GM12892 (cell line): Measurements from ENCODE around the gene SULF2.

ENCODE experiments used
- POLR2A ChIP-seq: IDR thresholded peaks from 2 replicates; pipeline ENCODE4 v1.6.1; 2011; ENCODE audit warnings: low read depth, low read length, control low read depth
- TAF1 ChIP-seq: IDR thresholded peaks from 2 replicates; pipeline ENCODE4 v1.6.1; 2011; ENCODE audit warnings: low read depth, mild to moderate bottlenecking, control low read depth, low read length, borderline replicate concordance

GRCh38 chr20:47674145-47674544 is 111.1 kb downstream of the SULF2 start:
- TF ChIP-seq TAF1 (no peak), POLR2A (no peak)
